ENCODE results near the gene DNAJC17.

DNAJC17 gene

GRCh38 chr15:40829115-40829514 lies 21.8 kb upstream of the DNAJC17 start:
- DNase-seq = no peak

- DNase-seq = no peak
These were observed 21.3 kb upstream of the DNAJC17 start, which contains the start of gene PPP1R14D for GRCh38 chr15:40828447-40829036. PPP1R14D (minus strand) TSS chr15:40828708; CDS start chr15:40828641, 67 bp downstream.

- DNase-seq = no peak
These were observed 19.3 kb upstream of the DNAJC17 start for GRCh38 chr15:40826423-40827075.

- DNase-seq = peak; percentile 30
These were observed 18.6 kb upstream of the DNAJC17 start for GRCh38 chr15:40825661-40826422.

- peak; percentile 16 for DNase-seq
These were observed 16.5 kb upstream of the DNAJC17 start for GRCh38 chr15:40823572-40824343.

- no peak for DNase-seq
These were observed 13.9 kb upstream of the DNAJC17 start for GRCh38 chr15:40821195-40821594.

- no peak for DNase-seq
These were observed 11.8 kb upstream of the DNAJC17 start for GRCh38 chr15:40819048-40819447.

GRCh38 chr15:40815042-40815698 lies 7.9 kb upstream of the DNAJC17 start:
- no peak for DNase-seq

GRCh38 chr15:40812721-40813425 lies 5.6 kb upstream of the DNAJC17 start:
- DNase-seq = no peak

GRCh38 chr15:40808861-40809450 lies 1.7 kb upstream of the DNAJC17 start:
- no peak for DNase-seq

GRCh38 chr15:40807888-40808461 lies 702 bp upstream of the DNAJC17 start:
- DNase-seq = no peak

- DNase-seq = no peak
These were observed 623 bp downstream of the DNAJC17 start for GRCh38 chr15:40806672-40807027.

- no peak for DNase-seq
These were observed 3.6 kb downstream of the DNAJC17 start for GRCh38 chr15:40803688-40804087.

- no peak for DNase-seq
These were observed 4.2 kb downstream of the DNAJC17 start for GRCh38 chr15:40803076-40803475.

- no peak for DNase-seq
These were observed 7.8 kb downstream of the DNAJC17 start for GRCh38 chr15:40799523-40799922.

- no peak for DNase-seq
These were observed 10.8 kb downstream of the DNAJC17 start for GRCh38 chr15:40796512-40796911.

- no peak for DNase-seq
These were observed 11.2 kb downstream of the DNAJC17 start for GRCh38 chr15:40796041-40796440.

- DNase-seq = peak; percentile 87
These were observed 13.9 kb downstream of the DNAJC17 start for GRCh38 chr15:40793216-40793989.

- no peak for DNase-seq
These were observed 14.9 kb downstream of the DNAJC17 start for GRCh38 chr15:40792394-40792793.

- no peak for DNase-seq
These were observed 16.6 kb downstream of the DNAJC17 start for GRCh38 chr15:40790718-40791117.
